ENCODE data around the gene CYP39A1.
A peak's percentile ranks its signal among the peaks of the same experiment; 100 is the strongest.

The CYP39A1 gene, protein sequence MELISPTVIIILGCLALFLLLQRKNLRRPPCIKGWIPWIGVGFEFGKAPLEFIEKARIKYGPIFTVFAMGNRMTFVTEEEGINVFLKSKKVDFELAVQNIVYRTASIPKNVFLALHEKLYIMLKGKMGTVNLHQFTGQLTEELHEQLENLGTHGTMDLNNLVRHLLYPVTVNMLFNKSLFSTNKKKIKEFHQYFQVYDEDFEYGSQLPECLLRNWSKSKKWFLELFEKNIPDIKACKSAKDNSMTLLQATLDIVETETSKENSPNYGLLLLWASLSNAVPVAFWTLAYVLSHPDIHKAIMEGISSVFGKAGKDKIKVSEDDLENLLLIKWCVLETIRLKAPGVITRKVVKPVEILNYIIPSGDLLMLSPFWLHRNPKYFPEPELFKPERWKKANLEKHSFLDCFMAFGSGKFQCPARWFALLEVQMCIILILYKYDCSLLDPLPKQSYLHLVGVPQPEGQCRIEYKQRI

DNA sequence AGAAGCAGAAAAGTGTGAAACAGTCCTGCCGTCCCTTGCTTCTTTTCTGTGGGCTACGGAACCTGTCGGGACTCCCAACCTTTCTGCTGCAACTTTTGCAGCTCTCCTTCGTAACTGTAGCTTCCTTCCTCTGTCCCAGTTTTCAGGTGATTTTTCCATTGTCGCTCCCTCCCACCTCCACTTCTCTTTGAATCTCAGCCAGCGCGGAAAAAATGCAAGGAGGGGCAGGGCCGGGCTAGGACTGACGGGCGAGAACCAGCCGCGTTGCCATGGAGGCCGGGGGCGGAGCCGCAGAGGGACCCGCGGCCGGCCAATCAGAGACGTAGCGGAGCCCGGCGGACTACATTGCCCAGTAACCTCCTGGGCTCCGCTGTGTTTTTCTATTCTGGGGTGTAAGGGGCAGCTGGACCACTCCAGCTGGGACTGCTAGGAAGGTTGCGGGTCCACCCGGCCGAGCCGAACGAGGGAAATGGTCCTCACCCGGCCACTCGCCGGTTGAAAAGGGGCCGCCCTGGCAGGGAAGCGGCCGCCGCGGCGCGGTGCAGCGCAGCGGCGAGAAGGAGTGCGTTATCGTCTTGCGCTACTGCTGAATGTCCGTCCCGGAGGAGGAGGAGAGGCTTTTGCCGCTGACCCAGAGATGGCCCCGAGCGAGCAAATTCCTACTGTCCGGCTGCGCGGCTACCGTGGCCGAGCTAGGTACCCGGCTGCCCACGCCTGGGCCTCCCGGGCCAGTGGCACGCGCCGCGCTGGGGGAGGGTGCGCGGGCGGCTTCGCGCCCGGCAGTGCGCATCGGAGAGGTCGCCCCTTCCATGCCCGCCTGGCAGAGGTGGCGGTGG, at the start of gene CYP39A1, which contains the start of gene SLC25A27:
CYP39A1 (minus strand) TSS at position 216 of the 836 bp plus-strand sequence. CDS start 236 bp downstream, outside the sequence.
SLC25A27 (plus strand) TSS at position 373 of the 836 bp plus-strand sequence; CDS start at position 591, 218 bp downstream.
- DNase-seq: peak; percentile 93

DNA sequence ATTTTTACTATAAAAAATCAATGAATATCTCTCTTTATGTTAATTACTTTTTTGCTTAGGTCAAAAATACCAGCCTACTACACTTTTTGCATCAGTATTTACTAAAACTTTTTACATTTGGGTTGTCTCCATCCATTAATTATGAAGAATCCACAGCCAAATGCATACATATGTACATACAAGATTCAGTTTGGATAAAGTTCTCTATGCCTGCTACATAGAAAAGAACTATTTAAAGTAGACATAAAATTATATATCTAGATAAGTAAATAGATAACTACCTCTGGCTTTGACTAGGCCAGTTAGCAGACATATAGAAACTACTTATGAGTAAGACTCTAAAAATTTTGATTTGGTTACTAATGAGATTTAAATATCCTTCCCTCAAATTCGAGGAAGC, 47.4 kb upstream of the CYP39A1 start:
- no peak for DNase-seq

DNA sequence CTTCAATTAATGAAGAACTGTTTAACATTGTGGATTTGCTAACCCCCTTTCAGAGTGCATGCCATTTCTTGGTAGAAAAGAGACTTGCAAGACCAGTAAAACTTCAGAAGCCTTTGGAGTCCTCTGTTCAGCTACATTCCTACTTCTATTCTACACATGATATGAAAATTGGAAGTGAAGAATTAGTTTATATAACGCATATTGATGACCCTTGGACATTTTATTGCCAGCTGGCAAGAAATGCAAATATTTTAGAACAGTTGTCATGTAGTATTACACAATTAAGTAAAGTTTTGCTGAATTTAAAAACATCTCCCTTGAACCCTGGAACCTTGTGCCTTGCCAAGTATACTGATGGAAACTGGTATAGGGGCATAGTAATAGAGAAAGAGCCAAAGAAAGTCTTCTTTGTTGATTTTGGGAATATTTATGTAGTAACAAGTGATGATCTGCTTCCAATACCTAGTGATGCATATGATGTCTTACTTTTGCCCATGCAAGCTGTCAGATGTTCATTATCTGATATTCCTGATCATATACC, 38.4 kb upstream of the CYP39A1 start:
- no peak for DNase-seq

DNA sequence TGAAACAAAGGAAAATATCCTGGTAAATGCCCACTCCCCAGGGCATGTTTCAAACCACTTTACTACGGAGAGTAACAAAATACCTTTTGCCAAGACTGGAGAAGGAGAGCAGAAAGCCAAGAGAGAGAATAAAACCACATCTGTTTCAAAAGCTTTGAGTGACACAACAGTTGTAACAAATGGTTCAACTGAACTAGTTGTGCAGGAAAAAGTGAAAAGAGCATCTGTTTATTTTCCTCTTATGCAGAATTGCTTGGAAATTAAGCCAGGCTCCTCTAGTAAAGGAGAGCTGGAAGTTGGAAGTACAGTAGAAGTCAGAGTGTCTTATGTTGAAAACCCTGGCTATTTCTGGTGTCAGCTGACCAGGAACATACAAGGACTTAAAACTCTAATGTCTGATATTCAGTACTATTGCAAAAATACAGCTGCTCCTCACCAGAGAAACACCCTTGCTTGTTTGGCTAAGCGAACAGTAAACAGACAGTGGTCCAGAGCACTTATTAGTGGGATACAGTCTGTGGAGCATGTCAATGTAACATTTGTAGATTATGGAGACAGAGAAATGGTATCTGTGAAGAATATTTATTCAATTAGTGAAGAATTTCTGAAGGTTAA, 37.6 kb upstream of the CYP39A1 start:
- DNase-seq: no peak

DNA sequence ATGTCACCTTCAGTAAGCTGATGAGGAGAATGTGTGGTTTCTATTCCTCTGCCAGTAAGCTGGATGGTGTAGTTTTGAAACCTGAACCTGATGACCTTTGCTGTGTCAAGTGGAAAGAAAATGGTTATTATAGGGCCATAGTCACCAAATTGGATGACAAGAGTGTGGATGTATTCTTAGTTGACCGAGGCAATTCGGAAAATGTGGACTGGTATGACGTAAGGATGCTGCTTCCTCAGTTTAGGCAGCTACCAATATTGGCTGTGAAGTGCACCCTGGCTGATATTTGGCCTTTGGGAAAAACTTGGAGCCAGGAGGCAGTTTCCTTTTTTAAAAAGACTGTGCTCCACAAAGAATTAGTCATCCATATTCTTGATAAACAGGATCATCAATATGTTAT, 37.0 kb upstream of the CYP39A1 start:
- no peak for DNase-seq

DNA sequence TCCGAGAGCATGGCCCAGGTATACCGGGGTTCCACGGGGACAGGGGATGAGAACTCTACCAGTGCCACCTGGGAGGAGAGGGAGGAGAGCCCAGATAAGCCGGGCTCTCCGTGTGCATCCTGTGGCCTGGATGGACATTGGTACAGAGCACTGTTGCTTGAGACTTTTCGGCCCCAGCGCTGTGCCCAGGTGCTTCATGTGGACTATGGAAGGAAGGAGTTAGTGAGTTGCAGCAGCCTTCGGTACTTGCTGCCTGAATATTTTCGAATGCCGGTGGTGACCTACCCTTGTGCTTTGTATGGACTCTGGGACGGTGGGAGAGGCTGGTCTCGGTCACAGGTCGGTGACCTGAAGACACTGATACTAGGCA, 36.3 kb upstream of the CYP39A1 start:
- DNase-seq: no peak

DNA sequence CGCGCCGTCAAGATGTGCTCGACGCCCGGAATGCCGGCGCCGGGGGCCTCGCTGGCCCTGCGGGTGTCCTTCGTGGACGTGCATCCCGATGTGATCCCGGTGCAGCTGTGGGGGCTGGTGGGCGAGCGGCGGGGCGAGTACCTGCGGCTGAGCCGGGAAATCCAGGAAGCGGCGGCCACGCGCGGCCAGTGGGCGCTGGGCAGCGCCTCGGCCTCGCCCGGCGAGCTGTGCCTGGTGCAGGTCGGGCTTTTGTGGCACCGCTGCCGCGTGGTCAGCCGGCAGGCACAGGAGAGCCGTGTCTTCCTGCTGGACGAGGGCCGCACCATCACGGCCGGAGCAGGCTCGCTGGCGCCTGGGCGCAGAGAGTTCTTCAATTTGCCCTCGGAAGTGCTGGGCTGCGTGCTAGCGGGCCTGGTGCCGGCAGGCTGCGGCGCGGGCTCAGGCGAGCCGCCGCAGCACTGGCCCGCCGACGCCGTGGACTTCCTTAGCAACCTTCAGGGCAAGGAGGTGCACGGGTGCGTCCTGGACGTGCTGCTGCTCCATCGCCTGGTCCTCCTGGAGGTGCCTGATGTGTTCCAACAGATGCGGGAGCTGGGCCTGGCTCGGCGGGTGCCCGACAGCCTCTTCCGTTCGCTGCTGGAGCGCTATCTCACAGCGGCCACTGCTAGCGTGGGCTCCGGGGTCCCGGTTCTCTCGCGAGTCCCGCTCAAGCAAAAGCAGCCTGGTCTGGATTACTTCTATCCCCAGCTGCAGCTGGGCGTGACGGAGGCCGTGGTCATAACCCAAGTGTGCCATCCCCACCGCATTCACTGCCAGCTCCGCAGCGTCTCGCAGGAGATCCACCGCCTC, 35.7 kb upstream of the CYP39A1 start:
- no peak for DNase-seq

DNA sequence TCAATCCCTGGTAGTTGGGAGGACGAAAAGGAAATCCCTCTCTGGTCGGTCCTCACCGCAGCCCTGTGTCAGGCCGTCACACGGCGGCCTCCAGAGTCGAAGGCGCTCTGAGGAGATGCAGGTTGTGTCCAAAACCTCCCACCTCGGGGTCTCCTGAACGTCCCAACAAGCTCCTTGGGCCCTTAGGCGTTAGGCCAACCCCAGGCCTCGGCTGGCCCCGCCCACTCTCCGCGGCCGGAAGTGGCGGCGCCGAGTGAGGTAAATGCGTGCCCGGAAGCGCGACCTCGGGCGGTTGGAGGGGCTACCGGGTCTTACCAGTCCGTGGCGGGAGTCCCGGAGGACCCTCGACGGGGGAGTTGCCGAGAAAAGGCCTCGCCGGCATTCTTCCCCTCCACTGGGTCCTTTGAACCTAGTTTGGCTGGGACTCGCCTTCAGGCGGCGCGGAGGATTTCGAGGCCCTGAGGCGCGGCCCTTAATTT, 35.0 kb upstream of the CYP39A1 start, which contains the start of gene TDRD6:
TDRD6 (plus strand) TSS at position 267 of the 479 bp plus-strand sequence. CDS start 244 bp downstream, outside the sequence.
- DNase-seq: no peak

DNA sequence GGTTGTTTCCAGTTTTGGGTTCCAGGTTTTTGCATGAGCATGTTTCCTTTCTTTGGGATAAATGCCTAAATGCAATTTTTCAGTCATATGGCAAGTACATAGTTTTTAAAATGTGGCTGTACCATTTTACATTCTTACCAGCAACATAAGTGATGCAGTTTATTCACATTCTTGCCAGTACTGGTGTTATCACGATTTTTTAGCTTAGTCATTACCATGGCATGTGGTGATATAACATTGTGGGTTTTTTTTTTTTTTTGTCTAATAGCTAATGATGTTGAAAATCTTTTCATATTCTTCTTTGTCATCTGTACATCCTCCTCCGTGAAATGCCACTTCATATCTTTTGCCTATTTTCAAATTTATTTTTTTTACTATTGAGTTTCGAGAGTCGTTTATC, 32.2 kb upstream of the CYP39A1 start:
- peak; percentile 62 for DNase-seq

DNA sequence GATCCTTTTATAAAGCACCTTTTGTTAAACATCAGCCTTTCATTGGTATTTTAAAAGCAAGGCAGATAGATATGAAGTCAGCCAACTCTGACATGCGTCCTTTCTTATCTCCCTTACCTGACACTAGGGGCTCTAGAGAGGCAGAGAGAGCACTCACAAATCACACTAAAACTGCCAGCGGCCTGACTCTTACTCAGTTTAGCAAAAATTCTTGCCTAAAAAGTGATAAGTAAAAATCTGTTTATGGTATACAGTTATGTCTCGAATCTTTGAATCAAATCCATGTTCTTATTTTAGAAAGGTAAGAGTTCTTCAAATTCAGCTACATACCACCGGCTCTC, 24.7 kb upstream of the CYP39A1 start:
- peak; percentile 41 for DNase-seq

DNA sequence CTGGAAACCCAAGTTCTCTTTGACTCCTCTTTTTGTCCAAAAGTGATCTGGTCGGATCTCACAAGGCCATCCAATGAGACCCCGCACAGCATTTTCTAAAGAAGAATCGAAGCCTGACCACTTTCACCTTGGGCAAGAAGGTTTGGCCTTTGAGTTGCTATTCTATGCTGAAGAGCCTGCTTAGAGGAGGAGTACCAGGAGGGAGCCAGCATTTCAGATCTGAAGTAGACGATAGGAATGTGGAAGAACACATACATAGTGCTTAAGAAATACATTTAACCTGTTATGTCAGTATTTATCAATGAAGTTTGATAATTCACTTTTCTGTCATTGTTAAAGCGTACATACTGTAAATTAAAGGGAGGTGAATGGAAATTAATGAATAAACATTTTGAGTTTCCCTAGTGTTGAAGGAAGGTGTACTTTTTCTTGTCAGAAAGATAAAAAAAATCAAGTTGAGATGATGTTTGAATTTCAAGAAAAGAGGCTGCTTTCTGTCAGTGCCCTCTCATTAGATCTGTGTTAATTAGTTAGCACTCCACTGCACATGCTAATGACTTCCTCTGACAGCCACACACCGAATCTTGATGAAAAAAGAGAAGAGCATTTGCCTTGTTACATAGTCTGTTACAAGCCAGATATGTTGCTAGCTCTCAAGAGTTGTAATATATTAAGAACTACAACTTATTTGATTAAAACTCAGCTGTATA, 24.1 kb upstream of the CYP39A1 start:
- DNase-seq: peak; percentile 3

DNA sequence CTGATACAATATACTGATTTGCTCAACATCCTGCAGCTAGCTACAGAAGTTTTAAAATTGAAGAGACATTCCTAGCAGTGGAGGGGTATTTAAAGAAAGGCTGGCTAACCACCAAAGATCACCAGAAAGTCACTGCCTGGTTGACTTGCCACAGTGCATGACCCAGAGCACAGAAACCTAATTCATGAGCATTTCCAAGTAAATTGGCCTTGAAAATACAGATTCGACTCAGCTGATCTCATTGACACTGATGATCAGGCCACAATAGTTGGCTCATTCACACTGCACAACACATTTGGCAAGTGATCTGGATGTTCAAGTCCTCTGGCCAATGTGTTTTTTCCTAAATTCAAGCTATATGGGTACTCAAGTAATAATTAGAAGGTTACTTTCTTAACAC, 21.8 kb upstream of the CYP39A1 start:
- no peak for DNase-seq

DNA sequence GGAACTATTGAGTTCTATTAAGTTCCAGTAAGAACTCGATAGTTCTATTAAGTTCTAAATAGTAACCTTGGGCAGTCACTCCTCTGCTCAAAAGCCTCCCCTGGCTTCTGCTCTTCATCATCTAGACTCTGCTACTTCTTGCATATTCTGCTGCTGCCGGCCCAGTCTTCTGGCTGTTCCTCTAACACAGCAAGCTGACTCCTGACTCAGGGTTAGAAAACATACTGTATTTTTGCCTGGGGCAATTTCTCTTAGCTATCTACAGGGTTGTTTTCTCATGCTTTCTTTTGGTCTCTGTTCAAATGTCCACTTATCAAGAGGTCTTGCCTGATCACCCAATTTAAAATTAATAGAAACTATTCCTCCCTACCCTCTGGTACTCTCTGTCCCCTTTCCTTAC, 14.8 kb upstream of the CYP39A1 start:
- DNase-seq: no peak

DNA sequence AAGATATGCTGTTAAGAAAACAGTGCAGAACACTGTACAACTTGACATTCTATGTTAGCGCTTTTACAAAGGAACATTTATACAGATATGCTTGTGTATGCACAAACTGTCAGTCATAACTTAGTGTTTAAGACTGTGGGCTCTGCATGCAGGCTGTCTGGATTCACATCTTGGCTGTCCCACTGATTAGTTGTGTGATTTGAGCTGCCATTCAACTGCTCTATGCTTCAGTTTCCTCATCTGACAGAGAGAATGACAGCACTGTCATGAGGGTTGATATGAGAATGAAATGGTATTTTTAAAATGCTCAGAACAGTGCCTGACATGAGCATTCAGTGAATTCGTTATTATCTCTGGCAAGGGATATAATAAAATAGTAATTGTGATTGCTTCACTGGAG, 8.9 kb upstream of the CYP39A1 start:
- DNase-seq: no peak

DNA sequence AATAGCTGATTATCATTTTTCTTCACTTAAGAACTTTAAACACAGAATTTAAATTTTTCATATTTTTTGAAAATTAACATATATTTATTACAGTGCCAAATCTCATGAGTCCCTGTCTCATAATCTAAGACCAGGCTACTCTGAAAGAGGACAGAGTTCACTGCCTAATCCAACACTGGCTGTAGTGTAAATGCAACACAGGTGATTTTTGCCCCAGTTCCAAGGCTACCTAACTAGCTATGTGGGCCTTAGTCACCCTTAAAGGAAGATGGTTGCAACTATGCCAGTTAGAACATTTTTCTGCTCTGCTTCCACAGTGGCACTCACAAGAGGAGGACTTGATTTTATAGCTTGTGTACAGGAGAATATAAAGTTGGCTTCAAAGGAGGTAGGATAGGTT, 5.0 kb upstream of the CYP39A1 start:
- DNase-seq: no peak

DNA sequence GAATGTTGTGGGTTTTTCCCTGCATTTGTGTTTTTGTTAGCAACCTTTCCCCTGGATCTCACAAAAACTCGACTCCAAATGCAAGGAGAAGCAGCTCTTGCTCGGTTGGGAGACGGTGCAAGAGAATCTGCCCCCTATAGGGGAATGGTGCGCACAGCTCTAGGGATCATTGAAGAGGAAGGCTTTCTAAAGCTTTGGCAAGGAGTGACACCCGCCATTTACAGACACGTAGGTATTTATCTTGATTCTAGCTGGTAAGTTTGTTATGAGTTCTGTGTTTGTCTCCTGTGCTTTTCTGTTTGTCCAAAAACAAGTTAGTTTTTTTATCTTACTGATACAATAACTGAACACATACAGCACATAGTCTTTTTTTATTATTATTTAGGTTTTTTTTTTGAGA, 3.2 kb upstream of the CYP39A1 start:
- DNase-seq: peak; percentile 29

DNA sequence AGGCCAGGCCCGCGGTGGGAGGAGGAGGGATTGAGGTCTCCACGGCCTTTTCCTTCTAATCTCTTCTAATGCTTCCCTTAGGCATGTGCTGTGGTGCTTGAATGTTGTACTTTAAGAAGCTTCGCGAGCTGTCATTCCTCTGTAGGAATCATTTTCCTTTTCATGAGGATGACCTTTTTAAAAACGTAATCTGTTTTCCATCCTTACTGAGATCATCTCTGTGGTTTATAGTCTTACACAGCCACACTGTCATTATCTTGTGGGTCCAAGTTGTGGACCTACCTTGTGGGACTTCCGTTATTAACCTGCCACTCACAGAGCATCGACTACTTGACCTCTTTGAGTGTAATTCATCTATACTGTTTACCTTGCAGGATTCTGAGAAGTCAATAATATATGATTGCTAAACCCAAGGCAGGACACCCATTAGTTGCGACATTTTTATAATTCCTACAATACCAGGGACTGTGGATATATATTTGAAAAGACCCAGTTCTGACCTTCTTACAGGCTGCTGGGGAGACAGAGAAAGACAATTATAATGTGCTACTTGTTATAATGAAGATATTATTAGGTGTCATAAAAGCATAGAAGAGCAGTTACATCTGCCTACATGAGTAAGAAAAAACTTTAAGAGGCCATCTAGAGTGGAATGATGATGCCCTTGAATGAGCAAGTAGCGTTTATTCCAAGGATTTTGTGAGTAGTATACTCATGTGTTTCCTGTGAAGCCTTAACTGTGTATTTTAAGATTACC, 999 bp upstream of the CYP39A1 start:
- DNase-seq: peak; percentile 8

DNA sequence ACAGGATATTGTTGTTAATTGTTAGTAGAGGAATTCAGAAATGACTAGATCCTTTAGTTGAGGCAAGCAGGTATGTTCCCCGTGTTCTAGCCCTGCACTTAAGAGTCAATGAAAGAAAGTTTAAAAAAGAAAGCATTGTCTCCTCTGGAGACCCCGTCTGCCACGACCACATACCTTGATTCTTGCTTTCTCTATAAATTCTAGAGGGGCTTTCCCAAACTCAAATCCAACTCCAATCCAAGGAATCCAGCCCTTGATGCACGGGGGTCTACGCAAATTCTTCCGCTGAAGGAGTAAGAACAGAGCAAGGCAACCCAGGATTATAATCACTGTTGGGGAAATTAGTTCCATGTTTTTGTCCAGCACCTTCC, 401 bp downstream of the CYP39A1 start:
- no peak for DNase-seq

DNA sequence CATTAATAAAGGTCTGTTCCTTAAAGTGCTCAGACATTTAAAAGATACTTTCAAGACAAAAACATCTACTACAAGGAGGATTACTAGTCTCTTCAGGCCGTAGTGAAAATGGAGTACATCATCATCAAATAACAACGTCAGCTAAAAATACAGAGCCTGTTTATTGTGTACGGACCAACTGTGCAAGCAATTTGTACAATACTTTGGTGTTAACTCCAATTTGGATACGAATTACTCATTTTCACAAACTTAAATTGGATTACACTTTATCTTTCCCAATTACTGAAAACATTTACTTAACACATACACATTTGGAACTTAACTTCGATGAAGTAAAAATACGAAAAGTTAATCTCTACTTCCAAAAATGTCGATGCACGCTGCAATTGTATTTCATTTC, 802 bp downstream of the CYP39A1 start:
- no peak for DNase-seq

DNA sequence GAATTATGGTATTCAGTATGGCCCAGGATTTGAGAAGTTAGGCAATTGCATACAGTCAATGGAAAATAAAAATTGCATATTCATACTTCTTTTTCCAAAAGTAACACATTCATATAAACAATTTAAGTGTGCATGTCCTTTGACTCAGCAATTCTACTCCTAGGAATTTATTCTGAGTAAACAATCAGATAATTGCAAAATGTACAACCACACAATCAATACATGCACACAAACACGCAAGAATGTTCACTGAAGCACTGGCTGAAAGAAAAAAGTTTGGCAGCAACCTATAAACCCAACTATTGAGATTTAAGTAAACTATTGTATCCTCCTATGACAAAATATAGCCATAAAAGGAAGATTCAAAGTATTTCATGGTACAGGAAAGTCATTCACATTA, 1.6 kb downstream of the CYP39A1 start:
- DNase-seq: no peak

Measured in hematopoietic multipotent progenitor cell treated with erythropoietin and hydrocortisone succinate and interleukin-3 and kit ligand, for 4 days (in vitro differentiated cells).